T-helper 22 cell (primary cell): ENCODE results near the gene PPFIA4.
"Not testable (repeated sequence)": the region's sequence is repeated elsewhere in the genome, so short reads cannot be mapped to it uniquely, and the experiment has no call there.

Experiments used
- DNase-seq: peaks from one replicate; pipeline ENCODE4 v3.0.0-alpha.2; 2020; ENCODE audit warnings: low read depth

Gene PPFIA4

DNA sequence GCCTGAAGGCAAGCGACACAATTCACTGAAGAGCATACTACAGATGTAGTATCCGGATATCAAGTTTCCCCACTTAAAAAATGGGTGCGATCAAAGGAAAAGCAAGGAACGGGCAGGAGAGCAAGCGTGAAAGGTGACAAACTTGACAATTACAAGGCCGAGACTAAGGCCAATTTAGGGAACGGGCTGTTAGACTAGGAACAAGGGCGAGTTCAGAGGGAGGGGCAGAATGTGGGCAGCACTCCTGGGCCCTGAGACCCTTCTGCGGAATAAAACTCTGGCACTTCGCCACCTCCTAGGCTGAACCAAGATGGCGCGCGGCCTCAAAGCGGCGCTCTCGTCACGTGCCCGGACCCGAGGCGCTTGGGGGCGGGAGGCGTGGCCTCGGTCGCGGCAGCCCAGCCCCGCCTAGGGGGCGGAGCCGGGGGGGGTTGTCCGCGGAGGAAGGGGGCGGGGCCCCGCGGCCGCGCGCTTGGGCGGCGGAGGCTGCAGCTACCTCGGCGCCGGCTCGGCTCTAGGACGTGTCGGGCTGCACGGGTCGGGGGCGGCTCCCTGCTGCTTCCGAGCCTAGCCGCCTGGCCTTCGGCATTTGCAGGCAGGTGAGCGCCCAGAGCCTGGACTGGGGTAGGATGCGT is at the start of gene PPFIA4:
Gene PPFIA4 (plus strand): TSS at position 461 of the 635 bp plus-strand sequence. CDS start 12,518 bp downstream, outside the sequence.
- peak; percentile 72 for DNase-seq

DNA sequence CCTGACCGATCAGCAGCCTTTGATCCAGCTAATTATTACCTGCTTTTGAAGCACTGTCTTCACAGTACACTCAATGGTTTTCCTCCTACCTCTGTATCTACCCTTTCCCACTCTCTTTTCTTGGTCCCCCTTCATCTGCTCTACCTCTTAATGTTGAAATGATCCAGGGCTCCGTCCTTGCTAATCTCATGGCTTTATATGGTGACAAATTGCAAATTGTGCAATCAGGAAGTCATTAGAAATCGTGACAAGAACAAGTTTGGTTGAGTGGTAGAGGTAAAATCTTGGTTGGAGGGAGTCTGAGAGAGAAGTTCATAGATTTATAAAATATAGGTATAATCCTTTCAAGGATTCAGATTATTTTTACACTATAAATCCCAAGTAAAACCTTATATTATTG is 49.7 kb upstream of the PPFIA4 start:
- no peak for DNase-seq

- no peak for DNase-seq
Observed at GRCh38 chr1:202979459-202979858, 46.8 kb upstream of the PPFIA4 start.

DNA sequence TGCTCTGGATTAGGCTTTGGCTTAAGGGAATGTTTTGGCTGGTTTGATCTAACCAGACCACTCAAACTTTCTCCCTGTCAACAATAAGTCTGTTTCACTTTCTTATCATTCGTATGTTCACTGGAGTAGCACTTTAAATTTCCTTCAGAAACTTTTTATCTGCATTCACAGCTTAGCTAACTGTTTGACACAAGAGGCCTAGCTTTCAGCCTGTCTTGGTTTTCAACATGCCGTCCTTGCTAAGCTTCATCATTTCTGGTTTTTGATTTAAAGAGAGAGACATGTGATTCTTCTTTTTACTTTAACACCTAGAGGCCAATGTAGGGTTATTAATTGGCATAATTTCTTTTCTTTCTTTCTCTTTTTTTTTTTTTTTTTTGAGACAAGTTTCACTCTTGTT is 44.4 kb upstream of the PPFIA4 start:
- no peak for DNase-seq

DNA sequence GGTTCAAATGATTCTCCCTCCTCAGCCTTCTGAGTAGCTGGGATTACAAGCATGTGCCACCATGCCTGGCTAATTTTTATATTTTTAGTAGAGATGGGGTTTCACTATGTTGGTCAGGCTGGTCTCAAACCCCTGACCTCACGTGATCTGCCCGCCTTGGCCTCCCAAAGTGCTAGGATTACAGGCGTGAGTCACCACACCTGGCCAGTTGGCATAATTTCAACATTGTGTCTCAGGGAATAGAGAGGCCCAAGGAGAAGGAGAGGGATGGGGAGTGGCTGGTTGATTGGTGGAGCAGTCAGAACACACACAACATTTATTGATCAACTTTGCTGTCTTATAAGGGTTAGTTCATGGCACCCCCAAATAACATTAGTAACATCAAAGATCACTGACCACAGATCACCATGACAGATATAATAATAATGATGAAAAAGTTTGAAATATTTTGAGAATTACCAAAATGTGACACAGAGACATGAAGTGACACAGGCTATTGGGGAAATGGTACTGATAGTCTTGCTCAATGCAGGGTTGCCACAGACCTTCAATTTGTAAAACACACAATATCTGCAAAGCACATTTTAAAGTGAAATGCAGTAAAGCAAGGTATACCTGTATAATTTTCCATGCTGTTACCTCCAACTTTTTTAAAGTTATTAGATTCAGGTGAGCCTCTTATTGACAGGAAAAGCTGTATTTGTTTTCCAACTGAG is 43.4 kb upstream of the PPFIA4 start:
- DNase-seq, result no peak

DNA sequence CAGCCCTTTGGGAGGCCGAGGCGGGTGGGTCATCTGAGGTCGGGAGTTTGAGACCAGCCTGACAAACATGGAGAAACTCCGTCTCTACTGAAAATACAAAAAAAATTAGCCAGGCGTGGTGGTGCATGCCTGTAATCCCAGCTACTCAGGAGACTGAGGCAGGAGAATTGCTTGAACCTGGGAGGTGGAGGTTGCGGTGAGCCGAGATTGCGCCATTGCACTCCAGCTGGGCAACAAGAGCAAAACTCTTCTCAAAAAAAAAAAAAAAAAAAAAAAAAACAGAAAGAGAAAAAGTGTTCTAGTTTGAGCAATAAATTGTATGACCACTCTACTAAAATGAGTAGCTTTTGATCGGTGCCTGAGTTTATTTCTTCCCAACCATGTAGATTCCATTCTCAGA is 40.2 kb upstream of the PPFIA4 start:
- not testable (repeated sequence) for DNase-seq

DNA sequence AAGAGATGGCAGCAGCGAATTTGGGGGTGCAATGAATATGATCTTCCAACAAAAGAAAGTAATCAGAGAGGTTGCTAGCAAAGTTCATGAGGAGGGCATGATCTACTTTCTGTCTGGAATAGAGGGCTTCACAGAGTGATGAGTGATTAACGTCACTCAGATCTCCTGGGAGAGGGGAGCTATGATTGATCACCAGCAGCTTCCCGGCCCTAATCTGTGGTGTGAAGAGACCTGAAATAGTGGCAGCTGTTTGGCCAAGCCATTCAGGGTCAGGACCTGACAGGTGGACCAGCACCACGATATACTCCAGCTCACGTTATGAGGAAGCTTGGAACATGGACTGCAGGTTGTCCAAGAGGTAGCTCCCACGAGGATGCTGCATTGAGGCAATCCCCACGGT is 39.0 kb upstream of the PPFIA4 start:
- no peak for DNase-seq

DNA sequence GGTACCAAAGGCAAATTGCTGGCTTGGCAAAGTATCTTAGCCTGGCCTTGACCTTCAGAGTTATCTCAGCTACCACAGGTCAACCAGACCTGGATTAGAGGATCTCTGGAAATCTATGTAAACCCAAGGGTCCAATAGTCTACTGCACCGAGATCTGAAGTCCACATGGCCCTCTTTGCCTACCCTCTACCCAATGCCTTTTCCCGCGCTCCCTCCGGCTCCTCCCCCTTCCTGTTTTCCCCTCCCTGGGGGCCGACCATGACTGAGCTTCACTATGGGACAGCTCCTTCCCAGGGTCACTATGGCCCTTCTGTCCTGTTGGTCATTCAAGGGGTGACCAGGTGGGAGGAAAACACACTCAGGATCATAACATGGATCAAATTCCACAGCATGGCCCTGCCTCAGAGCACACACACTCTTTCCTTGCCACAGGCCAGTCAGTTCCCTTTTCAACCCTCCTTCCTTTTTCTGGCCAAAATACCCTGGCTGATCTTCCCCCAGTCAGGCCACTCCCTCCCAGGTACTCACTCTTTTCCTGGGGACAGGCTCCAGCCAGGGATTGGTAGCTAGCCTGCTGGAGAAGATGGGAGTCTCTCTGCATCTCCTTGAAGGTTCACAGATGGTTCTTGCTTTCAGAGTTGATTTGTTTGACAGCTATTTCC is 38.2 kb upstream of the PPFIA4 start:
- DNase-seq, result no peak

DNA sequence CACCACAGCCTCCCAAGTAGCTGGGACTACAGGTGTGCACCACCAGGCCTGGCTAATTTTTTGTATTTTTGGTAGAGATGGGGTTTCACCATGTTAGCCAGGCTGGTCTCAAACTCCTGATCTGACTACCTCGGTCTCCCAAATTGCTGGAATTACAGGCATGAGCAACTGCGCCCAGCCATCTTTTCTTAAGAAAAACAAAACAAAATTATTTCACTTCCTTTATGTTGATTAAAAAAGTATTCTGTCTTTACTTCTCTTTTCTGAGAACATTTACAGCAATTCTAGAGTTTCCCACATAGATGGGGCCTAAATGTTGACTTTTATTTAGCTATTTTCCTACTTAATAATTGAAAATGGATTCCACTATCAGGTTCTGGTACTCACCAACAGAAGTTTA is 36.4 kb upstream of the PPFIA4 start:
- DNase-seq, result no peak

DNA sequence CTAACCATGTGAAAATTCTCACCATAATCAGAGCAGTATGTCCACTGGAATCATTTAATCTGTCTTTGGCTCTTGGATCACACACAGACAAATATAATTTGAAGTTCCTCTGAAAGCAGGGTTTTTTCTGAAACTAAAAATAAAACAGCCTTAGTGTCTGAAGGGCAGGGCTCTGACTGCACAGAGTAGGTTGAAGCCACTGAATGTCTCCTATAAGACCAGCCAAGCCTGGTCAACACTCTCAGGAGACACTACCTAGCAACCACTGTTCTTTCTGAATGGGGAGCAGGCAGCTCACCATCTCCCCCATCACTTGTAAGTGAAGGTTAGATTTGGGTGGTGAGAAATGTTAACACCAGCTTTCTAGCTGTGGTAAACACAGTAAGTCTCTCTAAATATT is 35.2 kb upstream of the PPFIA4 start:
- DNase-seq, result no peak

DNA sequence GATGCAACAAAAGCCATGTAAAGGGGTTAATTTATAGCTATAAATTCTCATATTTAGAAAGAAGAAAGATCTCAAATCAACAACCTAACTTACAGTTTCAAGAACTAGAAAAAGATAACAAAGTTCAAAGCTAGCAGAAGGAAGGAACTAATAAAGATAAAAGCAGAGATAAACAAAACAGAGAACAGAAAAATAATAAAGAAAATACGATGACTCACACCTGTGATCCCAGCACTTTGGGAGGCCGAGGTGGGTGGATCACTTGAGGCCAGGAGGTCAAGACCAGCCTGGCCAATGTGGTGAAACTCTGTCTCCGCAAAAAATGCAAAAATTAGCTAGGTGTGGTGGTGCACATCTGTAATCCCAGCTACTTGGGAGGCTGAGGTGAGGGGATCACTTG is 31.5 kb upstream of the PPFIA4 start:
- no peak for DNase-seq

DNA sequence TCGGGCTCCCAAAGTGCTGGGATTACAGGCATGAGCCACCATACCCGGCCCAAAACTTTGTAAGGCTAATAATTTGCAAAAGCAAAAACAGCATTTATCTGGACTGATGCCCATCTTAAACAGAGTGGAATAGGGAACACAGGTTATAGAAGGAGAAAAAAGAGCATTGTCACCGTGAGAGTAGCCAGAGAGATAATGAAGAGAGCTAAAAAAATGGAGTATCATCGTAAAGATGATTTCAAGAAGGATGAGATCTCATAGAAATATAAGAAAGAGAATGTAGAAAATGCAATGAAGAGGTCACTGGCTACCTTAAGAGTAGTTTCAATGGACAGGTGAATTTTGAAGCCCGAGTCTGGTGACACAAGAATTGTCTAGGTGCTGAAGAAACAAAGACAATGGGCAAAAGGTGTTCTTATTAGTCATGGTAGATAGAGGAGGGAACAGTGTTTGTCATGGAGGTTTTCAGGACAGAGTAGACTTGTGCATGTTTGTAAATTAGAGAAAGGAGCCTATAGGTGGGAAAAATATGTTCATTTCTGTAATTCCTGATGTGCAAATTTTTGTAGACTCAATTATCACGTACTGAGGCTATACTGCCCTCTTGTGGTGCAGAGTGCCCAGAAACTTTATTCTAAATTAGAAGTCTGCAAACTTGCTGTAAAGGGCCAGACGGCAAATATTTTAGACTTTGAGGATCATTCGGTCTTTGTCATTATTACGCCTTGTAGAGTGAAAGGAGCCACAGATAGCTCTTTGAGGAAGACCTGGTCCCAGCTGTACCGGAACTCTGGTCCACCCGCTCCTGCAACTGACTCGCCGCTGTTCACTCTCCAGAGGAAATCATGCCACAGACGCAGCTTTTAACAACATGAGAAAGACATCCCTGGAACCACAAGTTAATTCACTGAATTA is 27.2 kb upstream of the PPFIA4 start:
- peak; percentile 15 for DNase-seq

- no peak for DNase-seq
Observed at GRCh38 chr1:203000217-203000944, 25.9 kb upstream of the PPFIA4 start.

GRCh38 chr1:203001986-203002385 is 24.3 kb upstream of the PPFIA4 start:
- no peak for DNase-seq

- DNase-seq, result no peak
Observed at GRCh38 chr1:203002951-203003350, 23.3 kb upstream of the PPFIA4 start.

GRCh38 chr1:203005395-203006142 is 20.7 kb upstream of the PPFIA4 start:
- DNase-seq, result not testable (repeated sequence)

DNA sequence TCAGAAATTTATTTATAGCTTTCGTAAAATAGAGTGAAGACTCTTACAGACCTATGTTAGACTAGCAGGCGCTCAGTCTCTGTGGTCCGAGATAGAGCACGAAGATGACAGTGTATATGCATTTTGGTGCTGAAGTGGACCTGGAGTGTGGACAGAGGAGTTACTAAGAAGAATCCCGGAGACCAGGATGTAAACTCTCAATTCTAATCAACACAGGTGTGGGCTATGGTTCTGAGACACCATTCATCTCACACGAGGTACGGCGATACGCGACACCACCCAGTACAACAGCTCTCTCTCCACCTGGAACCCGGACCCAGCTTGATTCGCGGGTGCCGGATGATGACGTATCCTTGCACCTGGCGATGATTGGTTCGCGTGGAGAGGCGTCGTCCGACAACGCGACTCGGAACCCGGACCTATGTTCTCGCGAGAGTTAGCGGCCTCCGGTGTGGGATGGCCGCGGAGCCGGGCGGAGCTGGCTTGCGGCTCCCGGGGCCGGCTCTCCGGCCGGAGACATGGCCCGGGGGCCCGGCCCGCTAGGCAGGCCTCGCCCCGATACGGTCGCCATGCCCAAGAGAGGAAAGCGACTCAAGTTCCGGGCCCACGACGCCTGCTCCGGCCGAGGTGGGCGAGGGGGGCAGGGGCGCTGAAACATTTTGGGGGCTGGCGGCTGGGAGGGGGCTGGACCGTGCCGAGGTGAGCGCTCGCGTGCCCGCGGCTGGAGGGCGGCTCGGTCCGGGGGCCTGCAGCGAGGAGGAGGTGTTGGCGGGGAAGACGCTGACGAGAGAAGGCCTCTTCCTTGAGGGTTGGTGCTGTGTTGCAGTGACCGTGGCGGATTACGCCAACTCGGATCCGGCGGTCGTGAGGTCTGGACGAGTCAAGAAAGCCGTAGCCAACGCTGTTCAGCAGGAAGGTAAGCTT is 19.1 kb upstream of the PPFIA4 start, which contains the start of gene TMEM183A:
Gene TMEM183A (plus strand): TSS at position 427 of the 924 bp plus-strand sequence. CDS start 92 bp downstream, at position 519.
- peak; percentile 90 for DNase-seq

DNA sequence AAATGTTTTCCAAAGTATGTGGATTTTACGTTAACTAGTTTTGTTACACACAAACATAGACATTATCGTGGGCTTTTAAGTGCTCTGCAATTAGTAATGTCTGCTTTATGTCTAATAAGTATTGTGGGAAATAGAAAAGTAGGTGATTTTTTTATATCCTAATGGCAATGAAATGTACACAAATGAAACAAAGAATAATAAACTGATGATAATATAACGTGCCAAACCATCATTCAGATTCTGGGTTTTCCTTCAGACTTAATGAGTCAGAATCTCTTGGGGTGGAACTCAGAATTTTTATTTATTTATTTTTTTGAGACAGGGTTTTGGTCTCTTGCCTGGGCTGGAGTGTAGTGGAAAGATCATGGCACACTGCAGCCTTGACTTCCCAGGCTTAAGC is 17.1 kb upstream of the PPFIA4 start:
- no peak for DNase-seq

GRCh38 chr1:203011582-203011981 is 14.7 kb upstream of the PPFIA4 start:
- DNase-seq, result no peak

GRCh38 chr1:203017061-203017460 is 9.2 kb upstream of the PPFIA4 start:
- no peak for DNase-seq
